ENCODE results near the gene HSPA4. TPM values are rescaled to one million over a fixed set of nuclear protein-coding genes. Genes with fewer than 3 reads are reported as not detected.

The HSPA4 gene
- total and polyA plus RNA-seq, 2 experiments from 2014 or later, result 340 to 343 TPM

DNA sequence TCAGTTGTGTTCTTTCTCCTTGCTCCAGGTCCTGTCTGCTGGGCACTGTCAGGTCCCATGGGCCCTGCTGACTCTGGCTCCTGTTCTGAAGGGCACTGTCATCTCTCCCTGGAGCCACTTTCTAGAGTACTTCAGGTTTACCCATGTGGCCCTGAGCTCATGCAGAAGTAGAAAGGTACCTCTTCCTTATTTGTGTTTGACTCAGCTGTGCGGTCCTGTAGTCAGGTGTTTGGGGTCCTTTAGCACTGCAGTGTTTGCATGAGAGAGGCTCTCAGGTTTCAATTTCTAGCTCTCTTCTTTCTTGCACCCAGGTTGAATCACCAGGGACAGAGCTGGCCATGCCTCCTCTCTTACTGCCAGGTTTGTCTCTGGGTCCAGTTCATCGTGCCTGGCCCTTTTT, 71.5 kb downstream of the HSPA4 start (continued):
- TF ChIP-seq, protein P1, sequence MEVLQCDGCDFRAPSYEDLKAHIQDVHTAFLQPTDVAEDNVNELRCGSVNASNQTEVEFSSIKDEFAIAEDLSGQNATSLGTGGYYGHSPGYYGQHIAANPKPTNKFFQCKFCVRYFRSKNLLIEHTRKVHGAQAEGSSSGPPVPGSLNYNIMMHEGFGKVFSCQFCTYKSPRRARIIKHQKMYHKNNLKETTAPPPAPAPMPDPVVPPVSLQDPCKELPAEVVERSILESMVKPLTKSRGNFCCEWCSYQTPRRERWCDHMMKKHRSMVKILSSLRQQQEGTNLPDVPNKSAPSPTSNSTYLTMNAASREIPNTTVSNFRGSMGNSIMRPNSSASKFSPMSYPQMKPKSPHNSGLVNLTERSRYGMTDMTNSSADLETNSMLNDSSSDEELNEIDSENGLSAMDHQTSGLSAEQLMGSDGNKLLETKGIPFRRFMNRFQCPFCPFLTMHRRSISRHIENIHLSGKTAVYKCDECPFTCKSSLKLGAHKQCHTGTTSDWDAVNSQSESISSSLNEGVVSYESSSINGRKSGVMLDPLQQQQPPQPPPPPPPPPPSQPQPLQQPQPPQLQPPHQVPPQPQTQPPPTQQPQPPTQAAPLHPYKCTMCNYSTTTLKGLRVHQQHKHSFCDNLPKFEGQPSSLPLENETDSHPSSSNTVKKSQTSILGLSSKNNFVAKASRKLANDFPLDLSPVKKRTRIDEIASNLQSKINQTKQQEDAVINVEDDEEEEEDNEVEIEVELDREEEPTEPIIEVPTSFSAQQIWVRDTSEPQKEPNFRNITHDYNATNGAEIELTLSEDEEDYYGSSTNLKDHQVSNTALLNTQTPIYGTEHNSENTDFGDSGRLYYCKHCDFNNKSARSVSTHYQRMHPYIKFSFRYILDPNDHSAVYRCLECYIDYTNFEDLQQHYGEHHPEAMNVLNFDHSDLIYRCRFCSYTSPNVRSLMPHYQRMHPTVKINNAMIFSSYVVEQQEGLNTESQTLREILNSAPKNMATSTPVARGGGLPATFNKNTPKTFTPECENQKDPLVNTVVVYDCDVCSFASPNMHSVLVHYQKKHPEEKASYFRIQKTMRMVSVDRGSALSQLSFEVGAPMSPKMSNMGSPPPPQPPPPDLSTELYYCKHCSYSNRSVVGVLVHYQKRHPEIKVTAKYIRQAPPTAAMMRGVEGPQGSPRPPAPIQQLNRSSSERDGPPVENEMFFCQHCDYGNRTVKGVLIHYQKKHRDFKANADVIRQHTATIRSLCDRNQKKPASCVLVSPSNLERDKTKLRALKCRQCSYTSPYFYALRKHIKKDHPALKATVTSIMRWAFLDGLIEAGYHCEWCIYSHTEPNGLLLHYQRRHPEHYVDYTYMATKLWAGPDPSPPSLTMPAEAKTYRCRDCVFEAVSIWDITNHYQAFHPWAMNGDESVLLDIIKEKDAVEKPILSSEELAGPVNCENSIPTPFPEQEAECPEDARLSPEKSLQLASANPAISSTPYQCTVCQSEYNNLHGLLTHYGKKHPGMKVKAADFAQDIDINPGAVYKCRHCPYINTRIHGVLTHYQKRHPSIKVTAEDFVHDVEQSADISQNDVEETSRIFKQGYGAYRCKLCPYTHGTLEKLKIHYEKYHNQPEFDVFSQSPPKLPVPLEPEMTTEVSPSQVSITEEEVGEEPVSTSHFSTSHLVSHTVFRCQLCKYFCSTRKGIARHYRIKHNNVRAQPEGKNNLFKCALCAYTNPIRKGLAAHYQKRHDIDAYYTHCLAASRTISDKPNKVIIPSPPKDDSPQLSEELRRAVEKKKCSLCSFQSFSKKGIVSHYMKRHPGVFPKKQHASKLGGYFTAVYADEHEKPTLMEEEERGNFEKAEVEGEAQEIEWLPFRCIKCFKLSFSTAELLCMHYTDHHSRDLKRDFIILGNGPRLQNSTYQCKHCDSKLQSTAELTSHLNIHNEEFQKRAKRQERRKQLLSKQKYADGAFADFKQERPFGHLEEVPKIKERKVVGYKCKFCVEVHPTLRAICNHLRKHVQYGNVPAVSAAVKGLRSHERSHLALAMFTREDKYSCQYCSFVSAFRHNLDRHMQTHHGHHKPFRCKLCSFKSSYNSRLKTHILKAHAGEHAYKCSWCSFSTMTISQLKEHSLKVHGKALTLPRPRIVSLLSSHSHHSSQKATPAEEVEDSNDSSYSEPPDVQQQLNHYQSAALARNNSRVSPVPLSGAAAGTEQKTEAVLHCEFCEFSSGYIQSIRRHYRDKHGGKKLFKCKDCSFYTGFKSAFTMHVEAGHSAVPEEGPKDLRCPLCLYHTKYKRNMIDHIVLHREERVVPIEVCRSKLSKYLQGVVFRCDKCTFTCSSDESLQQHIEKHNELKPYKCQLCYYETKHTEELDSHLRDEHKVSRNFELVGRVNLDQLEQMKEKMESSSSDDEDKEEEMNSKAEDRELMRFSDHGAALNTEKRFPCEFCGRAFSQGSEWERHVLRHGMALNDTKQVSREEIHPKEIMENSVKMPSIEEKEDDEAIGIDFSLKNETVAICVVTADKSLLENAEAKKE (CRISPR knock-in tag; IDR thresholded peaks at IDR 0.05), result no peak
- TF ChIP-seq POLR2AphosphoS5 (IDR thresholded peaks at IDR 0.05; ENCODE audit: low read depth), result no peak
- no peak for TF ChIP-seq NANOG (IDR thresholded peaks at IDR 0.05; ENCODE audit: borderline replicate concordance)

DNA sequence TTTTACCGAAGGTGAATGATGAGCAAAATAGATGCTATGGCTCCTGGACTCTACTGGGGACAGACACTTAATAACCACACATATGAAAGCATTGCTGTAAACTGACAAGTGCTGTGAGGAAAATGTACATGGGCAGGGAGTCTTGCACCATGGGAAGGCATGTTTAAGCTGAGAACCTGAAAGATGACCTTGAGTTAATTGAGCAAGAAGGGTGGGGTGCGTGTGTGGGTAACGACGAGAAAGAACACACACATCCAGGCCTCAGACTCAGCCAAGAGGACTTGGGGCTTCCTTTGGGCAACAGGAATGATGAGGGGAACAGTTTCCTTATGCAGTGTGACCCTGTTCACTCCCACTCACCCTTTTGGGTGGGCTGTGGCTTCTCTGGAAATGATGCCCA, 73.1 kb downstream of the HSPA4 start:
- TF ChIP-seq, protein P2, sequence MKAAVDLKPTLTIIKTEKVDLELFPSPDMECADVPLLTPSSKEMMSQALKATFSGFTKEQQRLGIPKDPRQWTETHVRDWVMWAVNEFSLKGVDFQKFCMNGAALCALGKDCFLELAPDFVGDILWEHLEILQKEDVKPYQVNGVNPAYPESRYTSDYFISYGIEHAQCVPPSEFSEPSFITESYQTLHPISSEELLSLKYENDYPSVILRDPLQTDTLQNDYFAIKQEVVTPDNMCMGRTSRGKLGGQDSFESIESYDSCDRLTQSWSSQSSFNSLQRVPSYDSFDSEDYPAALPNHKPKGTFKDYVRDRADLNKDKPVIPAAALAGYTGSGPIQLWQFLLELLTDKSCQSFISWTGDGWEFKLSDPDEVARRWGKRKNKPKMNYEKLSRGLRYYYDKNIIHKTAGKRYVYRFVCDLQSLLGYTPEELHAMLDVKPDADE (IDR thresholded peaks at IDR 0.05), result no peak
- TF ChIP-seq, protein P3, sequence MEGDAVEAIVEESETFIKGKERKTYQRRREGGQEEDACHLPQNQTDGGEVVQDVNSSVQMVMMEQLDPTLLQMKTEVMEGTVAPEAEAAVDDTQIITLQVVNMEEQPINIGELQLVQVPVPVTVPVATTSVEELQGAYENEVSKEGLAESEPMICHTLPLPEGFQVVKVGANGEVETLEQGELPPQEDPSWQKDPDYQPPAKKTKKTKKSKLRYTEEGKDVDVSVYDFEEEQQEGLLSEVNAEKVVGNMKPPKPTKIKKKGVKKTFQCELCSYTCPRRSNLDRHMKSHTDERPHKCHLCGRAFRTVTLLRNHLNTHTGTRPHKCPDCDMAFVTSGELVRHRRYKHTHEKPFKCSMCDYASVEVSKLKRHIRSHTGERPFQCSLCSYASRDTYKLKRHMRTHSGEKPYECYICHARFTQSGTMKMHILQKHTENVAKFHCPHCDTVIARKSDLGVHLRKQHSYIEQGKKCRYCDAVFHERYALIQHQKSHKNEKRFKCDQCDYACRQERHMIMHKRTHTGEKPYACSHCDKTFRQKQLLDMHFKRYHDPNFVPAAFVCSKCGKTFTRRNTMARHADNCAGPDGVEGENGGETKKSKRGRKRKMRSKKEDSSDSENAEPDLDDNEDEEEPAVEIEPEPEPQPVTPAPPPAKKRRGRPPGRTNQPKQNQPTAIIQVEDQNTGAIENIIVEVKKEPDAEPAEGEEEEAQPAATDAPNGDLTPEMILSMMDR (conservative IDR thresholded peaks at IDR 0.05; ENCODE audit: low read depth in 2 of 2), result no peak
- Mint-ChIP-seq H3K4me1 (no peaks in the 10 kb centered on the region), H3K9me3 (no peaks in the 10 kb centered on the region; the same call in 2 of the 3 replicates), H3K27me3 (ENCODE audit: insufficient read depth, low read depth, poor library complexity) (peaks cover 4% of the 10 kb centered on the region), H3K4me3 (no peak overlapping the region), H3K27ac (no peak overlapping the region), H3K36me3 (ENCODE audit: low read depth) (no peaks in the 10 kb centered on the region)
- Histone ChIP-seq H3F3A (replicated peaks; ENCODE audit: low read depth) (no peaks in the 10 kb centered on the region), H3K79me2 (replicated peaks; ENCODE audit: insufficient read depth) (no peaks in the 10 kb centered on the region), H3K27ac (ENCODE audit: low read depth) (no peak overlapping the region), H3K27me3 (ENCODE audit: insufficient read depth) (no peaks in the 10 kb centered on the region), H3K4me1 (ENCODE audit: insufficient read depth) (no peaks in the 10 kb centered on the region), H3K36me3 (ENCODE audit: insufficient read depth) (no peaks in the 10 kb centered on the region), H3K9me2 (ENCODE audit: insufficient read depth) (no peaks in the 10 kb centered on the region), H3K4me2 (no peak overlapping the region), H3K4me3 (no peak overlapping the region), H2AFZ (no peak overlapping the region), H4K20me1 (replicated peaks; ENCODE audit: insufficient read depth) (no peaks in the 10 kb centered on the region)
- ATAC-seq, result no peak
- no peak for DNase-seq (ENCODE audit: low spot score)
